Hematopoietic multipotent progenitor cell treated with erythropoietin and hydrocortisone succinate and interleukin-3 and kit ligand, for 15 days (in vitro differentiated cells): ENCODE results near the gene CEP85L.

Experiments used
- DNase-seq: peaks from one replicate; pipeline ENCODE4 v3.0.0-alpha.2; 2015; ENCODE audit warnings: low spot score

The CEP85L gene

GRCh38 chr6:118621799-118622470 is 29.5 kb downstream of the CEP85L start:
- DNase-seq: no peak

GRCh38 chr6:118620202-118620601 is 31.2 kb downstream of the CEP85L start:
- no peak for DNase-seq

GRCh38 chr6:118618676-118619377 is 32.6 kb downstream of the CEP85L start:
- DNase-seq: peak; percentile 52

- DNase-seq: no peak
Observed at GRCh38 chr6:118617417-118617816, 34.0 kb downstream of the CEP85L start.

GRCh38 chr6:118611334-118611733 is 40.1 kb downstream of the CEP85L start:
- no peak for DNase-seq

GRCh38 chr6:118606858-118607257 is 44.5 kb downstream of the CEP85L start:
- no peak for DNase-seq

- no peak for DNase-seq
Observed at GRCh38 chr6:118606268-118606667, 45.1 kb downstream of the CEP85L start.

GRCh38 chr6:118603372-118603771 is 48.0 kb downstream of the CEP85L start:
- no peak for DNase-seq

- DNase-seq: no peak
Observed at GRCh38 chr6:118602300-118602699, 49.1 kb downstream of the CEP85L start.

GRCh38 chr6:118598324-118598723 is 53.1 kb downstream of the CEP85L start:
- no peak for DNase-seq

GRCh38 chr6:118597636-118598035 is 53.8 kb downstream of the CEP85L start:
- no peak for DNase-seq

- no peak for DNase-seq
Observed at GRCh38 chr6:118596774-118597320, 54.5 kb downstream of the CEP85L start.

- DNase-seq: no peak
Observed at GRCh38 chr6:118594877-118595276, 56.5 kb downstream of the CEP85L start.

GRCh38 chr6:118591897-118592296 is 59.5 kb downstream of the CEP85L start:
- DNase-seq: no peak

- DNase-seq: no peak
Observed at GRCh38 chr6:118589649-118590365, 61.6 kb downstream of the CEP85L start.

GRCh38 chr6:118589186-118589585 is 62.2 kb downstream of the CEP85L start:
- DNase-seq: no peak

GRCh38 chr6:118588626-118589025 is 62.8 kb downstream of the CEP85L start:
- DNase-seq: no peak

- no peak for DNase-seq
Observed at GRCh38 chr6:118586746-118587485, 64.5 kb downstream of the CEP85L start.

- DNase-seq: no peak
Observed at GRCh38 chr6:118584911-118585310, 66.5 kb downstream of the CEP85L start.

- no peak for DNase-seq
Observed at GRCh38 chr6:118581489-118581959, 69.9 kb downstream of the CEP85L start.

GRCh38 chr6:118580585-118581419 is 70.6 kb downstream of the CEP85L start:
- peak; percentile 55 for DNase-seq
